Calu3 (cell line): ENCODE results near the gene NFAM1. TPM values are rescaled to one million over a fixed set of nuclear protein-coding genes. Genes with fewer than 3 reads are reported as not detected.

Experiments used
- BruUV-seq: library from RNA; stranded (reverse); fragments of 400-500 nt; replicated peaks from 2 replicates; lab custom pipeline; 2021; lab: Mats Ljungman, UMichigan
- CTCF ChIA-PET: fragments of 300-600 bp; sonication (Branson Sonifier 250); formaldehyde crosslinking; loops from one replicate; lab custom pipeline; 2022; ENCODE audit warnings: antibody characterized with exemption; lab: Charles Lee
- DNase-seq: peaks from one replicate; pipeline ENCODE4 v3.0.0; 2022
- H3K27ac Mint-ChIP-seq: one replicate; pipeline ENCODE4 v1.8.0; 2022; ENCODE audit warnings: mixed read lengths; ENCODE audit not compliant: unreplicated experiment
- H3K27me3 Mint-ChIP-seq: one replicate; pipeline ENCODE4 v1.8.0; 2022; ENCODE audit warnings: mixed read lengths; ENCODE audit not compliant: unreplicated experiment
- H3K36me3 Mint-ChIP-seq: one replicate; pipeline ENCODE4 v1.8.0; 2022; ENCODE audit warnings: mild to moderate bottlenecking, moderate library complexity, mixed read lengths; ENCODE audit not compliant: insufficient read depth, unreplicated experiment
- H3K4me1 Mint-ChIP-seq: one replicate; pipeline ENCODE4 v1.8.0; 2022; ENCODE audit warnings: mild to moderate bottlenecking, low read depth, mixed read lengths; ENCODE audit not compliant: unreplicated experiment
- H3K4me3 Mint-ChIP-seq: one replicate; pipeline ENCODE4 v1.8.0; 2022; ENCODE audit warnings: mild to moderate bottlenecking, low read depth, moderate library complexity, mixed read lengths; ENCODE audit not compliant: unreplicated experiment
- H3K9me3 Mint-ChIP-seq: one replicate; pipeline ENCODE4 v1.8.0; 2022; ENCODE audit warnings: low read depth, mixed read lengths; ENCODE audit not compliant: unreplicated experiment
- CTCF ChIP-seq: fragments of 200-600 bp; IDR thresholded peaks from one replicate; pipeline ENCODE4 v1.8.0; 2022; ENCODE audit warnings: antibody characterized with exemption; ENCODE audit not compliant: unreplicated experiment
- intact Hi-C: fragments of 100-400 bp; cut with micrococcal nuclease; formaldehyde crosslinking; loops from one replicate; pipeline ENCODE4 v1.10.0; 2022; ENCODE audit not compliant: unreplicated experiment
- total RNA-seq: library from RNA; stranded (reverse); gene quantifications from 2 replicates; pipeline ENCODE4 v1.2.3, GENCODE V29; 2022

The NFAM1 gene
- total RNA-seq, 1 experiment from 2014 or later: 0.50 TPM

GRCh38 chr22:42375982-42376381 lies 56.2 kb downstream of the NFAM1 start:
- intact Hi-C loops: no loop called here
- Mint-ChIP-seq H3K9me3 (no peaks in the 10 kb centered on the region), H3K4me1 (peaks cover 9% of the 10 kb centered on the region)

GRCh38 chr22:42372976-42373375 lies 59.2 kb downstream of the NFAM1 start:
- DNase-seq: no peak
- peaks cover 16% of the 10 kb centered on the region for H3K4me1 Mint-ChIP-seq
- no peak overlapping the region for H3K4me3 Mint-ChIP-seq
- H3K27me3 Mint-ChIP-seq: peaks cover 30% of the 10 kb centered on the region
- BruUV-seq: no TSS peak
- intact Hi-C loops: no loop called here
- peaks cover 17% of the 10 kb centered on the region for H3K36me3 Mint-ChIP-seq
- no peaks in the 10 kb centered on the region for H3K9me3 Mint-ChIP-seq
- CTCF ChIA-PET: interaction anchor here (0.7 kb wide), 1 partner anchor 239 kb away, joined by 3 read pairs; no protein-coding TSS in a partner anchor
- no peak overlapping the region for H3K27ac Mint-ChIP-seq
- no peak for TF ChIP-seq CTCF

More at GRCh38 chr22:42375982-42376381, 56.2 kb downstream of the NFAM1 start:
- CTCF ChIA-PET: interaction anchor here (0.6 kb wide), 1 partner anchor 9 kb away, joined by 6 read pairs; no protein-coding TSS in a partner anchor
- Mint-ChIP-seq H3K27me3 (peaks cover 42% of the 10 kb centered on the region), H3K4me3 (no peak overlapping the region), H3K27ac (no peak overlapping the region), H3K36me3 (no peaks in the 10 kb centered on the region)
- TF ChIP-seq CTCF: no peak
- BruUV-seq: no TSS peak
- DNase-seq: no peak

GRCh38 chr22:42371501-42371900 lies 60.7 kb downstream of the NFAM1 start:
- H3K36me3 Mint-ChIP-seq: peaks cover 17% of the 10 kb centered on the region
- no TSS peak for BruUV-seq
- no peak overlapping the region for H3K27ac Mint-ChIP-seq
- H3K4me3 Mint-ChIP-seq: no peak overlapping the region
- intact Hi-C loops: no loop called here
- H3K9me3 Mint-ChIP-seq: no peaks in the 10 kb centered on the region
- peaks cover 30% of the 10 kb centered on the region for H3K27me3 Mint-ChIP-seq
- TF ChIP-seq CTCF: no peak
- CTCF ChIA-PET: no interaction called here
- DNase-seq: no peak
- H3K4me1 Mint-ChIP-seq: peaks cover 16% of the 10 kb centered on the region

- peaks cover 17% of the 10 kb centered on the region for H3K36me3 Mint-ChIP-seq
- CTCF ChIA-PET: no interaction called here
- peaks cover 34% of the 10 kb centered on the region for H3K27me3 Mint-ChIP-seq
- peaks cover 16% of the 10 kb centered on the region for H3K4me1 Mint-ChIP-seq
- H3K27ac Mint-ChIP-seq: no peak overlapping the region
- H3K4me3 Mint-ChIP-seq: no peak overlapping the region
- BruUV-seq: no TSS peak
- no peak for TF ChIP-seq CTCF
- no peaks in the 10 kb centered on the region for H3K9me3 Mint-ChIP-seq
- no peak for DNase-seq
- intact Hi-C loops: no loop called here
Observed at GRCh38 chr22:42371099-42371498, 61.1 kb downstream of the NFAM1 start.
